Upper lobe of left lung (tissue), 4 donors: ENCODE data around the gene HCFC2.
"Not testable (repeated sequence)": the region's sequence is repeated elsewhere in the genome, so short reads cannot be mapped to it uniquely, and the experiment has no call there.

ENCODE experiments used
- CTCF ChIP-seq, 6 experiments: fragments of 450-650 bp in 4 of 6; fragments of 200-600 bp in 2 of 6; sonication (generic) in 2 of 6; IDR thresholded peaks; one replicate each; pipeline ENCODE4 v1.5.1; 2016 to 2019; ENCODE audit warnings: antibody characterized with exemption in 6 of 6
- EP300 ChIP-seq, 4 donors: sonication (generic); formaldehyde crosslinking; IDR thresholded peaks; one replicate each; pipeline ENCODE4 v1.5.1; 2017; ENCODE audit warnings: antibody characterized with exemption in 4 of 4, control low read depth in 2 of 4
- POLR2A ChIP-seq, 4 donors: fragments of 450-650 bp; IDR thresholded peaks; one replicate each; pipeline ENCODE4 v1.5.1; 2016 to 2017; ENCODE audit warnings: antibody characterized with exemption in 4 of 4, mild to moderate bottlenecking in 2 of 4

GRCh38 chr12:104039769-104040168, 24.6 kb upstream of the HCFC2 start:
- not testable (repeated sequence) for TF ChIP-seq POLR2A, CTCF, EP300 (IDR thresholded peaks at IDR 0.05)
